Choroid plexus epithelial cell (primary cell): ENCODE measurements around the gene CARD9.

Experiments
- DNase-seq: peaks from one replicate; pipeline ENCODE4 v3.0.0-alpha.2; 2010; ENCODE audit warnings: low read depth
- H3K4me3 ChIP-seq: 2 replicates; pipeline ENCODE4 v1.5.1; 2011; ENCODE audit warnings: low read depth, mild to moderate bottlenecking, control low read depth, low read length, moderate library complexity
- CTCF ChIP-seq: conservative IDR thresholded peaks from 2 replicates; pipeline ENCODE4 v1.5.1; 2011; ENCODE audit warnings: low read depth, mild to moderate bottlenecking, control low read depth, inconsistent platforms, low read length, moderate library complexity

The CARD9 gene

GRCh38 chr9:136400038-136400834 lies 26.8 kb upstream of the CARD9 start, which contains the start of gene SNAPC4:
Gene SNAPC4 (minus strand): TSS chr9:136400170. CDS start chr9:136398428, 1,742 bp downstream.
- DNase-seq, result peak; percentile 88
- peak; percentile 56 for TF ChIP-seq CTCF

GRCh38 chr9:136399176-136400037 lies 25.9 kb upstream of the CARD9 start:
- H3K4me3 ChIP-seq, result peak overlapping the region; percentile 87
- DNase-seq, result peak; percentile 28
- TF ChIP-seq CTCF, result no peak

More at GRCh38 chr9:136400038-136400834, 26.8 kb upstream of the CARD9 start, which contains the start of gene SNAPC4:
- H3K4me3 ChIP-seq, result peak within 1 kb of the TSS; percentile 87

- no peak for DNase-seq
- H3K4me3 ChIP-seq, result no peak overlapping the region
- no peak for TF ChIP-seq CTCF
Observed at GRCh38 chr9:136398286-136398685, 24.8 kb upstream of the CARD9 start.

- no peak for DNase-seq
- no peak for TF ChIP-seq CTCF
- no peak overlapping the region for H3K4me3 ChIP-seq
Observed at GRCh38 chr9:136397643-136398042, 24.2 kb upstream of the CARD9 start.

- TF ChIP-seq CTCF, result no peak
- DNase-seq, result no peak
- H3K4me3 ChIP-seq, result no peak overlapping the region
Observed at GRCh38 chr9:136396219-136396515, 22.7 kb upstream of the CARD9 start.

GRCh38 chr9:136395345-136396218 lies 22.1 kb upstream of the CARD9 start:
- no peak for DNase-seq
- TF ChIP-seq CTCF, result no peak
- no peak overlapping the region for H3K4me3 ChIP-seq
